Medulla oblongata (tissue), 1 donor: ENCODE measurements around the gene OR2B2.
A peak's percentile ranks its signal among the peaks of the same experiment; 100 is the strongest.

Experiments
- DNase-seq: peaks from one replicate; pipeline ENCODE4 v3.0.0-alpha.2; 2015; ENCODE audit errors: extremely low spot score

OR2B2 gene

GRCh38 chr6:27867051-27867944 is 44.9 kb downstream of the OR2B2 start:
- peak; percentile 62 for DNase-seq

GRCh38 chr6:27866357-27867050 is 45.7 kb downstream of the OR2B2 start:
- DNase-seq, result peak; percentile 72

GRCh38 chr6:27865850-27866356 is 46.3 kb downstream of the OR2B2 start:
- no peak for DNase-seq

GRCh38 chr6:27864906-27865849 is 47.0 kb downstream of the OR2B2 start:
- DNase-seq, result peak; percentile 97

GRCh38 chr6:27863962-27864905 is 48.0 kb downstream of the OR2B2 start:
- DNase-seq, result no peak

GRCh38 chr6:27862396-27863066 is 49.7 kb downstream of the OR2B2 start:
- peak; percentile 76 for DNase-seq

- DNase-seq, result no peak
Observed at GRCh38 chr6:27861861-27862260, 50.3 kb downstream of the OR2B2 start.

- DNase-seq, result no peak
Observed at GRCh38 chr6:27861276-27861840, 50.8 kb downstream of the OR2B2 start.
